HG03066 (cell line): ENCODE results near the gene HELZ.

Experiments
- ATAC-seq: cut with Tn5 transposase; IDR thresholded peaks from one replicate; pipeline ENCODE4 v1.9.1; 2021; ENCODE audit warnings: low read depth; ENCODE audit not compliant: unreplicated experiment

HELZ gene

GRCh38 chr17:67238991-67239390 lies 6.0 kb downstream of the HELZ start:
- ATAC-seq = no peak

- no peak for ATAC-seq
These were observed 12.6 kb downstream of the HELZ start for GRCh38 chr17:67232441-67232840.

GRCh38 chr17:67229109-67229955 lies 15.7 kb downstream of the HELZ start:
- no peak for ATAC-seq

GRCh38 chr17:67227488-67227887 lies 17.5 kb downstream of the HELZ start:
- ATAC-seq = no peak

- ATAC-seq = no peak
These were observed 19.7 kb downstream of the HELZ start for GRCh38 chr17:67225316-67225715.

GRCh38 chr17:67224736-67225135 lies 20.3 kb downstream of the HELZ start:
- ATAC-seq = no peak

GRCh38 chr17:67223924-67224323 lies 21.1 kb downstream of the HELZ start:
- ATAC-seq = no peak

- no peak for ATAC-seq
These were observed 23.7 kb downstream of the HELZ start for GRCh38 chr17:67221062-67221998.

GRCh38 chr17:67218385-67218950 lies 26.5 kb downstream of the HELZ start:
- no peak for ATAC-seq

GRCh38 chr17:67217446-67217845 lies 27.6 kb downstream of the HELZ start:
- no peak for ATAC-seq

GRCh38 chr17:67216578-67217320 lies 28.2 kb downstream of the HELZ start:
- ATAC-seq = no peak

- ATAC-seq = no peak
These were observed 29.0 kb downstream of the HELZ start for GRCh38 chr17:67215991-67216421.

GRCh38 chr17:67212714-67213417 lies 32.1 kb downstream of the HELZ start:
- no peak for ATAC-seq

- ATAC-seq = no peak
These were observed 32.8 kb downstream of the HELZ start for GRCh38 chr17:67212231-67212630.

- no peak for ATAC-seq
These were observed 33.3 kb downstream of the HELZ start for GRCh38 chr17:67211742-67212141.

- no peak for ATAC-seq
These were observed 34.1 kb downstream of the HELZ start for GRCh38 chr17:67210915-67211314.

GRCh38 chr17:67208232-67208631 lies 36.8 kb downstream of the HELZ start:
- no peak for ATAC-seq

- ATAC-seq = no peak
These were observed 41.2 kb downstream of the HELZ start for GRCh38 chr17:67203818-67204217.

GRCh38 chr17:67202503-67202902 lies 42.5 kb downstream of the HELZ start:
- ATAC-seq = no peak
